CD8-positive, alpha-beta memory T cell (primary cell): ENCODE results near the gene PDE8A. TPM values are rescaled to one million over a fixed set of nuclear protein-coding genes. Genes with fewer than 3 reads are reported as not detected.

ENCODE experiments used
- CTCF ChIA-PET: fragments of 350-600 bp; sonication (Branson Sonifier 250); formaldehyde crosslinking; loops from one replicate; lab custom pipeline; 2021; ENCODE audit warnings: antibody characterized with exemption; lab: Charles Lee
- POLR2A ChIA-PET: fragments of 350-600 bp; sonication (Branson Sonifier 250); formaldehyde crosslinking; loops from one replicate; lab custom pipeline; 2021; ENCODE audit warnings: antibody characterized with exemption; lab: Charles Lee
- DNase-seq, 5 donors: peaks; one replicate each; pipeline versions ENCODE4 v3.0.0 to v3.0.0-alpha.2; 2020 to 2022; ENCODE audit warnings: mixed read lengths in 1 of 5
- H3K27ac ChIP-seq: one replicate; pipeline ENCODE4 v1.7.0; 2013; ENCODE audit warnings: low read depth, mild to moderate bottlenecking, low read length, moderate library complexity
- H3K27me3 ChIP-seq: 2 replicates; pipeline ENCODE4 v1.7.0; 2013; ENCODE audit warnings: low read length, mild to moderate bottlenecking; ENCODE audit not compliant: insufficient read depth, poor library complexity, severe bottlenecking
- H3K36me3 ChIP-seq: 2 replicates; pipeline ENCODE4 v1.7.0; 2013; ENCODE audit warnings: mild to moderate bottlenecking, low read length, moderate library complexity; ENCODE audit not compliant: insufficient read depth
- H3K4me1 ChIP-seq: 2 replicates; pipeline ENCODE4 v1.7.0; 2013; ENCODE audit warnings: mild to moderate bottlenecking, low read length, moderate library complexity; ENCODE audit not compliant: insufficient read depth
- H3K4me3 ChIP-seq: 2 replicates; pipeline ENCODE4 v1.7.0; 2013; ENCODE audit warnings: mild to moderate bottlenecking, low read length
- H3K9me3 ChIP-seq: 2 replicates; pipeline ENCODE4 v1.7.0; 2013; ENCODE audit warnings: mild to moderate bottlenecking, low read length
- H3K27ac Mint-ChIP-seq, 8 donors: one replicate each; pipeline ENCODE4 v1.8.0; 2020 to 2021; ENCODE audit warnings: mixed read lengths in 8 of 8, mild to moderate bottlenecking in 6 of 8, inconsistent platforms in 3 of 8, moderate library complexity in 3 of 8
- H3K27me3 Mint-ChIP-seq, 2 donors: one replicate each; pipeline ENCODE4 v1.8.0; 2020 to 2021; ENCODE audit warnings: mixed read lengths in 2 of 2, mild to moderate bottlenecking in 1 of 2, moderate library complexity in 1 of 2
- H3K36me3 Mint-ChIP-seq, 3 donors: one replicate each; pipeline ENCODE4 v1.8.0; 2020 to 2021; ENCODE audit warnings: mixed read lengths in 3 of 3, inconsistent platforms in 1 of 3, mild to moderate bottlenecking in 1 of 3
- H3K4me1 Mint-ChIP-seq, 3 donors: one replicate each; pipeline ENCODE4 v1.8.0; 2020 to 2021; ENCODE audit warnings: mixed read lengths in 3 of 3, inconsistent platforms in 1 of 3, mild to moderate bottlenecking in 1 of 3
- H3K4me3 Mint-ChIP-seq, 7 donors: one replicate each; pipeline ENCODE4 v1.8.0; 2020 to 2021; ENCODE audit warnings: mixed read lengths in 7 of 7, mild to moderate bottlenecking in 6 of 7, moderate library complexity in 4 of 7, inconsistent platforms in 2 of 7
- H3K9me3 Mint-ChIP-seq, 5 donors: one replicate each; pipeline ENCODE4 v1.8.0; 2020 to 2022; ENCODE audit warnings: mixed read lengths in 5 of 5, mild to moderate bottlenecking in 3 of 5, moderate library complexity in 2 of 5, inconsistent platforms in 1 of 5
- polyA plus RNA-seq: library from polyadenylated mRNA; unstranded; fragments of 300-500 nt; fragmentation: Illumina TruSeq; gene quantifications from one replicate; pipeline ENCODE4 v1.2.3, GENCODE V29; 2021
- total RNA-seq, 2 experiments: library from RNA; stranded (reverse); gene quantifications; one replicate each; pipeline ENCODE4 v1.2.3, GENCODE V29; 2021

The PDE8A gene
- total and polyA plus RNA-seq, 3 experiments from 2014 or later: 4.4 to 17.6 (median 14.3) TPM

DNA sequence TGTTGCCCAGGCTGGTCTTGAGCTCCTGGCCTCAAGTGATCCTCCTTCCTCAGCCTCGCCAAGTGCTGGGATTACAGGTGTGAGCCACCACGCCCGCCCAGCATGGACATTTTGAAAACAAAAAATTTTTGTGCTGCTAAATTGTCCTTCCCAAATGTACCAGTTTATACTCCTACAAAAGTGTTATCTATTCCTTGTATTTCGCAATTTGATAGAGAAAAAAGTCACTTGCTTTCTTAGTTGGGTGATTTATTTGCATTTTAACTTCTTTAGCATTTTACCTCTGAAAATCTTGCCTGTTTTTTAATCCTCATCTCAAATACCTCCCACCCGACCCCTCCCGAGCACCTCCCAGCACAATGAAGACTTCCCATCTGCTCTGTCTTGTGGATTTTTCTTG, 46.8 kb downstream of the PDE8A start:
- Histone ChIP-seq H3K27ac (no peak overlapping the region), H3K4me3 (no peak overlapping the region), H3K36me3 (no peaks in the 10 kb centered on the region), H3K9me3 (no peaks in the 10 kb centered on the region), H3K27me3 (no peaks in the 10 kb centered on the region), H3K4me1 (peaks cover 55% of the 10 kb centered on the region)
- H3K4me3 Mint-ChIP-seq: peak overlapping the region in 1 of 7 donors; percentile 25
- no peaks in the 10 kb centered on the region for H3K36me3 Mint-ChIP-seq
- H3K4me1 Mint-ChIP-seq: peaks cover 67 to 80% (median 72%) of the 10 kb centered on the region in 3 donors
- no peaks in the 10 kb centered on the region for H3K9me3 Mint-ChIP-seq
- H3K27ac Mint-ChIP-seq: peak overlapping the region in 2 of 8 donors; percentile 31 to 79
- DNase-seq: no peak
- CTCF ChIA-PET: no interaction called here
- H3K27me3 Mint-ChIP-seq: peaks cover 0 to 4% of the 10 kb centered on the region in 2 donors
- POLR2A ChIA-PET: no interaction called here

- no peak for DNase-seq
- Mint-ChIP-seq H3K4me3 (no peak overlapping the region), H3K4me1 (peaks cover 59 to 74% (median 66%) of the 10 kb centered on the region in 3 donors), H3K27ac (peak overlapping the region in 4 of 8 donors; percentile 35 to 96 (median 78)), H3K36me3 (no peaks in the 10 kb centered on the region), H3K9me3 (no peaks in the 10 kb centered on the region), H3K27me3 (peaks cover 0 to 4% of the 10 kb centered on the region in 2 donors)
- Histone ChIP-seq H3K36me3 (no peaks in the 10 kb centered on the region), H3K4me1 (peaks cover 55% of the 10 kb centered on the region), H3K9me3 (no peaks in the 10 kb centered on the region), H3K27me3 (no peaks in the 10 kb centered on the region), H3K27ac (no peak overlapping the region), H3K4me3 (no peak overlapping the region)
- ChIA-PET CTCF (no interaction called here), POLR2A (interaction anchor here (0.7 kb wide), 1 partner anchor 140 kb away, joined by 3 read pairs; no protein-coding TSS in a partner anchor)
Measured at GRCh38 chr15:85029221-85029620, 47.6 kb downstream of the PDE8A start.

GRCh38 chr15:85030301-85030929, 48.8 kb downstream of the PDE8A start:
- Histone ChIP-seq H3K36me3 (no peaks in the 10 kb centered on the region), H3K4me3 (no peak overlapping the region), H3K27me3 (no peaks in the 10 kb centered on the region), H3K4me1 (peaks cover 47% of the 10 kb centered on the region), H3K9me3 (no peaks in the 10 kb centered on the region), H3K27ac (no peak overlapping the region)
- peak in 1 of 5 donors; percentile 11 for DNase-seq
- CTCF ChIA-PET: interaction anchor here (0.9 to 1.4 kb wide), 3 partner anchors 13 to 79 kb away, joined by 3 to 4 read pairs (median 3); no protein-coding TSS in a partner anchor
- POLR2A ChIA-PET: no interaction called here
- Mint-ChIP-seq H3K4me3 (peak overlapping the region in 6 of 7 donors; percentile 18 to 76 (median 58)), H3K27me3 (peaks cover 0 to 4% of the 10 kb centered on the region in 2 donors), H3K36me3 (no peaks in the 10 kb centered on the region), H3K9me3 (no peaks in the 10 kb centered on the region), H3K27ac (peak overlapping the region; percentile 10 to 96 (median 74)), H3K4me1 (peaks cover 49 to 66% (median 56%) of the 10 kb centered on the region in 3 donors)

DNA sequence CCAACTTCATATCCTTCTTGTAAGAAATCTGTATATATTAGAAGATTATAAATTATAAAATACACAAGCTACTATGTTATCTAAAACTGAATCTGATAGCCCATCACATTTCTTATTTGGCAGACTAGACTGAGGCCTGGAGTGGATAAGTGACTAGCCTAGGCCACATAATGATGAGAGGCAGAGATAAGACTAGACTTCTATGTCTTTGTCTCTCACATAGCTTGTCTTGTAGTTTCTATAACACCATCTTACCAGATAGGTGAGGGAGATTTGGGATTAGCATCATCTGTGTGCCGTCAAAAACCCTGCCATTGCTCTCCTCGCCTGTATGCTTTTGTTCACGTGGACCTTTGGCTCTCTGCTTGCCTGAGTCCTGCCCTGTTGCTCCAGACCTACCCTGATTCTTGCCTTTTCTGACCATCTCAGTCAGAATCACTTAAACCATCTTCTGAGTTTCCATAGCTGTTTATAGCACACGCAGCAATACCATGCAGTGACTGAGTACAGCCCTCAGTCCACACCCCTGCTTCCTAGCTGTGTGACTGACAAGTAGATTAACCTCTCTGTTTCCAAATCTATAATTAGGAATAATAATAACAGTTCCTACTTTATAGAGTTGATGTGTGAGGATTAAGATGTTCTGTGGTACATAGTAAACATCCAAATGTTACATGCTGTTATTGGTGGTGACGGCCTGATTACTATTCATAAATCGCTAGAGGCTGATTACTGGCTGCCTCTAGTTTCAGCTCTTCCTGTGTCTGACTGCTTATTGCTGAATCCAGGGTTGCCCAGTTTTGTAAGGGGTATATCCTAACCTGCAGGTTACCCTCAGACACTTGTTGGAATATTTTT, 49.7 kb downstream of the PDE8A start:
- peak overlapping the region in 4 of 7 donors; percentile 15 to 59 (median 38) for H3K4me3 Mint-ChIP-seq
- Histone ChIP-seq H3K36me3 (no peaks in the 10 kb centered on the region), H3K27me3 (no peaks in the 10 kb centered on the region), H3K9me3 (no peaks in the 10 kb centered on the region), H3K27ac (no peak overlapping the region), H3K4me1 (peaks cover 40% of the 10 kb centered on the region), H3K4me3 (no peak overlapping the region)
- H3K4me1 Mint-ChIP-seq: peaks cover 50 to 67% (median 52%) of the 10 kb centered on the region in 3 donors
- H3K36me3 Mint-ChIP-seq: no peaks in the 10 kb centered on the region
- ChIA-PET CTCF (interaction anchor here (1.4 kb wide), 2 partner anchors 12 to 13 kb away, joined by 3 to 4 read pairs; no protein-coding TSS in a partner anchor), POLR2A (interaction anchor here (0.5 to 0.6 kb wide), 2 partner anchors 307 to 456 kb away, joined by 3 to 4 read pairs; no protein-coding TSS in a partner anchor)
- H3K27me3 Mint-ChIP-seq: peaks cover 0 to 4% of the 10 kb centered on the region in 2 donors
- H3K27ac Mint-ChIP-seq: peak overlapping the region in 7 of 8 donors; percentile 33 to 90 (median 78)
- no peaks in the 10 kb centered on the region for H3K9me3 Mint-ChIP-seq
- DNase-seq: no peak

DNA sequence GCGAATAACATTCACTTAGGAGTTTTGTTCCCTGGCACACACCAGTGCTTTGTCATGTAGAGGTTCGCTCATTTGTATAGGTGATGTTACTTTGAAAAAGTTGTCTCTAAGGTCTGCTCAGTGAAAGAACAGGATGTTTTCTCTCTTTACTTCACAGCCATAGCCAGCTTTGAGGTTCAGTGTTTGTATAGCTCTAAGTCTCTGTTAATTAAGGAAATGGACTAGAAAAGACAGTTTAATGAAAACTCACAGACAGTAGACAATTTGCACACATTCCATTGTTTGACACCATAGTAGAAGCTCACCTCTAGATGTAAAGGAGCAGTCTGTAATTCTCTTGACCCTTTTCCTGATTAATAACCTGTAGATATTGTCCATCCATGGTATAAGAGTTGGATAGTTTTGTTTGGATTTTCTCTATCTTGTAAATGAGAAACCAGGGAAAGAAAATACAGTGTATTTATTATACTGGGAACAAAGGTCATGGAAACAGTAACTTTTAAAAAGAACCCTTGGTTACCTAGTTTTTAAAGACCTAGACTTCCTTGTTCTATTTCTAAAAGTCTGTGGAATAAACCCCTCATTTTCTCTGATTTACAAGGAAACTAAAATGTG, 50.4 kb downstream of the PDE8A start:
- Histone ChIP-seq H3K4me1 (peaks cover 39% of the 10 kb centered on the region), H3K27me3 (no peaks in the 10 kb centered on the region), H3K27ac (no peak overlapping the region), H3K4me3 (no peak overlapping the region), H3K9me3 (no peaks in the 10 kb centered on the region), H3K36me3 (no peaks in the 10 kb centered on the region)
- CTCF ChIA-PET: interaction anchor here (1.4 kb wide), 1 partner anchor 12 kb away, joined by 3 read pairs; no protein-coding TSS in a partner anchor
- Mint-ChIP-seq H3K27me3 (peaks cover 0 to 4% of the 10 kb centered on the region in 2 donors), H3K4me3 (peak overlapping the region in 4 of 7 donors; percentile 11 to 46 (median 22)), H3K27ac (peak overlapping the region in 7 of 8 donors; percentile 33 to 90 (median 78)), H3K4me1 (peaks cover 50 to 67% (median 51%) of the 10 kb centered on the region in 3 donors), H3K36me3 (no peaks in the 10 kb centered on the region), H3K9me3 (no peaks in the 10 kb centered on the region)
- no peak for DNase-seq
- POLR2A ChIA-PET: interaction anchor here (0.5 kb wide), 1 partner anchor 456 kb away, joined by 3 read pairs; no protein-coding TSS in a partner anchor

- Mint-ChIP-seq H3K4me1 (peaks cover 49 to 69% (median 49%) of the 10 kb centered on the region in 3 donors), H3K27me3 (peaks cover 0 to 4% of the 10 kb centered on the region in 2 donors)
- CTCF ChIA-PET: no interaction called here
Measured at GRCh38 chr15:85033148-85033547, 51.5 kb downstream of the PDE8A start.

DNA sequence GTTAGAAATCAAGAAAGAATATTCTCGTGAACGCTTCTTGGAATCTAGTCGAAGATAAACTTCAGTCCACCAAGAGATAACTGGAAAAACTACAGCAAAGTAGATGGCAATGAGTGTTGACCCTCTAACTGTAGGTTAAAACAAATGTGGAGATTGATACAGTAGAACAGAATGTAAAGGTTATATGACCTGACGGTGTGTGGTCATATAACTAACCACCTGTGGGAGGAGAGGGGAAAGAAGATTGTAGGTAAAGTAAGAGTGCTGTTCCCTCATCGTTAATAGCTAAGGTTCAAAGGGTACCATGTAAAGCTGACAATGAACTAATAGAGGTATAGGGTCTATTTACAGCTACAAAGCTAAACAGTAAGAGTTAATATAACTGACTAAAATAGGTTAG, 52.6 kb downstream of the PDE8A start:
- no peaks in the 10 kb centered on the region for H3K9me3 Mint-ChIP-seq
- CTCF ChIA-PET: no interaction called here
- H3K36me3 Mint-ChIP-seq: no peaks in the 10 kb centered on the region
- no peaks in the 10 kb centered on the region for H3K9me3 ChIP-seq
- POLR2A ChIA-PET: no interaction called here
- no peaks in the 10 kb centered on the region for H3K36me3 ChIP-seq
- H3K4me3 ChIP-seq: no peak overlapping the region
- peaks cover 35% of the 10 kb centered on the region for H3K4me1 ChIP-seq
- no peak for DNase-seq
- peaks cover 0 to 4% of the 10 kb centered on the region in 2 donors for H3K27me3 Mint-ChIP-seq
- H3K4me3 Mint-ChIP-seq: no peak overlapping the region
- no peak overlapping the region for H3K27ac Mint-ChIP-seq
- no peaks in the 10 kb centered on the region for H3K27me3 ChIP-seq
- no peak overlapping the region for H3K27ac ChIP-seq
- H3K4me1 Mint-ChIP-seq: peaks cover 41 to 63% (median 46%) of the 10 kb centered on the region in 3 donors

More at GRCh38 chr15:85033148-85033547, 51.5 kb downstream of the PDE8A start:
- no peak for DNase-seq
- Histone ChIP-seq H3K27ac (no peak overlapping the region), H3K9me3 (no peaks in the 10 kb centered on the region), H3K4me3 (no peak overlapping the region), H3K4me1 (peaks cover 35% of the 10 kb centered on the region), H3K27me3 (no peaks in the 10 kb centered on the region), H3K36me3 (no peaks in the 10 kb centered on the region)
- POLR2A ChIA-PET: no interaction called here
- no peaks in the 10 kb centered on the region for H3K36me3 Mint-ChIP-seq
- H3K27ac Mint-ChIP-seq: peak overlapping the region in 6 of 8 donors; percentile 24 to 75 (median 45)
- H3K4me3 Mint-ChIP-seq: no peak overlapping the region
- no peaks in the 10 kb centered on the region for H3K9me3 Mint-ChIP-seq
